ENCODE data around the gene CSRP1. TPM values are rescaled to one million over a fixed set of nuclear protein-coding genes. Genes with fewer than 3 reads are reported as not detected.

CSRP1 gene
- total and polyA plus RNA-seq, 9 of the 15 experiments (the other 6 are each of a cell fraction or from before 2014, with no cell fraction given), result 6.8 to 39.4 (median 23.7) TPM

DNA sequence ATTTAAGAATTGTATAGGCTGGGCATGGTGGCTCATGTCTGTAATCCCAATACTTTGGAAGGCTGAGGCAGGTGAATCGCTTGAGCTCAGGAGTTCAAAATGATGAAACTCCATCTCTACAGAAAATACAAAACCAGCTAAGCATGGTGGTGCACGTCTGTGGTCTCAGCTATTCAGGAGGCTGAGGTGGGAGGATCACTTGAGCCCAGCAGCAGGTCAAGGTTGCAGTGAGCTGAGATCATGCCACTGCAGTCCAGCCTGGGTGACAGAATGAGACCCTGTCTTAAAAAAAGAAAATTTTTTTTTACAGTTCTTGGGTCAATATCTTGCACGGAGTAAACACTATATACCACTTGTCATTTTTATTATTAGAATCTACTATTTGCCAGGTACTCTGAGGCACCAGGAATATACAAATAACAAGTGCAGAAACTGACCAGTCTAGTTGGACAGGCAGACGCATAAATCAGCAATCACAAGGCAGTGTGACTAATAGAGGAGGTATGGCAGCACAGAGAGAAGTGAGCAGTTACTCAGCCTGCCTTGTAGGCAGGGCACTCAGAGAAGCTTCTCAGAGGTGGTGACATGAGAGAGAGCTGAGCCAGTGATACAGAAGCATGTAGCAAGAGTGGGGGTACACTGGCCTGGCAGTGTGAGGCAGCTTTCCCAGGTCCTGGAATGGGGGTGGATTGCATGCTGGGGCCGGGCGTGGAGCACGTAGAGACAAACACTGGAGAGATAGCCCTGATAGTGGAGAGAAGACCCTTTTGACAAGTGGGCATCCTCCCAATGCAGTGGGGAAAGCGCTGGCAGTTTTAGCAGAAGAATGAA is 45.9 kb downstream of the CSRP1 start (continued):
- TF ChIP-seq JUN (IDR thresholded peaks at IDR 0.05; ENCODE audit: borderline replicate concordance, low read depth, low read length), result peak; percentile 78
- TF ChIP-seq JUN (CRISPR knock-in tag; IDR thresholded peaks at IDR 0.05; ENCODE audit: borderline replicate concordance), result no peak
- TF ChIP-seq ZNF584 (CRISPR knock-in tag; IDR thresholded peaks at IDR 0.05; ENCODE audit: low read depth), result peak; percentile 24; the same call in 1 of the 2 replicates
- TF ChIP-seq MYC (IDR thresholded peaks at IDR 0.05; ENCODE audit: low read depth, low read length), result no peak
- TF ChIP-seq MYC (CRISPR knock-in tag; IDR thresholded peaks at IDR 0.05; ENCODE audit: borderline replicate concordance, low read depth), result no peak
- TF ChIP-seq HNRNPL (IDR thresholded peaks at IDR 0.05; ENCODE audit: low read depth, low read length), result no peak
- TF ChIP-seq, protein P1, sequence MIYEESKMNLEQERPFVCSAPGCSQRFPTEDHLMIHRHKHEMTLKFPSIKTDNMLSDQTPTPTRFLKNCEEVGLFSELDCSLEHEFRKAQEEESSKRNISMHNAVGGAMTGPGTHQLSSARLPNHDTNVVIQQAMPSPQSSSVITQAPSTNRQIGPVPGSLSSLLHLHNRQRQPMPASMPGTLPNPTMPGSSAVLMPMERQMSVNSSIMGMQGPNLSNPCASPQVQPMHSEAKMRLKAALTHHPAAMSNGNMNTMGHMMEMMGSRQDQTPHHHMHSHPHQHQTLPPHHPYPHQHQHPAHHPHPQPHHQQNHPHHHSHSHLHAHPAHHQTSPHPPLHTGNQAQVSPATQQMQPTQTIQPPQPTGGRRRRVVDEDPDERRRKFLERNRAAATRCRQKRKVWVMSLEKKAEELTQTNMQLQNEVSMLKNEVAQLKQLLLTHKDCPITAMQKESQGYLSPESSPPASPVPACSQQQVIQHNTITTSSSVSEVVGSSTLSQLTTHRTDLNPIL (CRISPR knock-in tag; IDR thresholded peaks at IDR 0.05), result no peak
- no peak for TF ChIP-seq NFIX (CRISPR knock-in tag; IDR thresholded peaks at IDR 0.05; ENCODE audit: low read depth)
- TF ChIP-seq, protein P2, sequence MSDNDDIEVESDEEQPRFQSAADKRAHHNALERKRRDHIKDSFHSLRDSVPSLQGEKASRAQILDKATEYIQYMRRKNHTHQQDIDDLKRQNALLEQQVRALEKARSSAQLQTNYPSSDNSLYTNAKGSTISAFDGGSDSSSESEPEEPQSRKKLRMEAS (CRISPR knock-in tag; IDR thresholded peaks at IDR 0.05), result no peak
- no peak for TF ChIP-seq SIRT6 (IDR thresholded peaks at IDR 0.05; ENCODE audit: low read depth, low read length)
- TF ChIP-seq ZNF785 (CRISPR knock-in tag; IDR thresholded peaks at IDR 0.05), result no peak
- peak; percentile 96 for TF ChIP-seq MEIS2 (IDR thresholded peaks at IDR 0.05; ENCODE audit: partially characterized antibody)
- TF ChIP-seq, protein P3, sequence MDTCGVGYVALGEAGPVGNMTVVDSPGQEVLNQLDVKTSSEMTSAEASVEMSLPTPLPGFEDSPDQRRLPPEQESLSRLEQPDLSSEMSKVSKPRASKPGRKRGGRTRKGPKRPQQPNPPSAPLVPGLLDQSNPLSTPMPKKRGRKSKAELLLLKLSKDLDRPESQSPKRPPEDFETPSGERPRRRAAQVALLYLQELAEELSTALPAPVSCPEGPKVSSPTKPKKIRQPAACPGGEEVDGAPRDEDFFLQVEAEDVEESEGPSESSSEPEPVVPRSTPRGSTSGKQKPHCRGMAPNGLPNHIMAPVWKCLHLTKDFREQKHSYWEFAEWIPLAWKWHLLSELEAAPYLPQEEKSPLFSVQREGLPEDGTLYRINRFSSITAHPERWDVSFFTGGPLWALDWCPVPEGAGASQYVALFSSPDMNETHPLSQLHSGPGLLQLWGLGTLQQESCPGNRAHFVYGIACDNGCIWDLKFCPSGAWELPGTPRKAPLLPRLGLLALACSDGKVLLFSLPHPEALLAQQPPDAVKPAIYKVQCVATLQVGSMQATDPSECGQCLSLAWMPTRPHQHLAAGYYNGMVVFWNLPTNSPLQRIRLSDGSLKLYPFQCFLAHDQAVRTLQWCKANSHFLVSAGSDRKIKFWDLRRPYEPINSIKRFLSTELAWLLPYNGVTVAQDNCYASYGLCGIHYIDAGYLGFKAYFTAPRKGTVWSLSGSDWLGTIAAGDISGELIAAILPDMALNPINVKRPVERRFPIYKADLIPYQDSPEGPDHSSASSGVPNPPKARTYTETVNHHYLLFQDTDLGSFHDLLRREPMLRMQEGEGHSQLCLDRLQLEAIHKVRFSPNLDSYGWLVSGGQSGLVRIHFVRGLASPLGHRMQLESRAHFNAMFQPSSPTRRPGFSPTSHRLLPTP (IDR thresholded peaks at IDR 0.05; ENCODE audit: borderline replicate concordance, extremely low read depth, insufficient read length), result no peak
- no peak for TF ChIP-seq TAF7 (tag; IDR thresholded peaks at IDR 0.05)
- TF ChIP-seq TEAD4 (IDR thresholded peaks at IDR 0.05; ENCODE audit: low read length), result peak; percentile 36; the same call in 1 of the 2 replicates
- TF ChIP-seq TEAD4 (CRISPR knock-in tag; IDR thresholded peaks at IDR 0.05; ENCODE audit: borderline replicate concordance), result no peak
- TF ChIP-seq HNRNPH1 (optimal IDR thresholded peaks at IDR 0.05; ENCODE audit: low read depth, low read length), result no peak
- TF ChIP-seq, protein P4, sequence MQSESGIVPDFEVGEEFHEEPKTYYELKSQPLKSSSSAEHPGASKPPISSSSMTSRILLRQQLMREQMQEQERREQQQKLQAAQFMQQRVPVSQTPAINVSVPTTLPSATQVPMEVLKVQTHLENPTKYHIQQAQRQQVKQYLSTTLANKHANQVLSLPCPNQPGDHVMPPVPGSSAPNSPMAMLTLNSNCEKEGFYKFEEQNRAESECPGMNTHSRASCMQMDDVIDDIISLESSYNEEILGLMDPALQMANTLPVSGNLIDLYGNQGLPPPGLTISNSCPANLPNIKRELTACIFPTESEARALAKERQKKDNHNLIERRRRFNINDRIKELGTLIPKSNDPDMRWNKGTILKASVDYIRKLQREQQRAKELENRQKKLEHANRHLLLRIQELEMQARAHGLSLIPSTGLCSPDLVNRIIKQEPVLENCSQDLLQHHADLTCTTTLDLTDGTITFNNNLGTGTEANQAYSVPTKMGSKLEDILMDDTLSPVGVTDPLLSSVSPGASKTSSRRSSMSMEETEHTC (IDR thresholded peaks at IDR 0.05), result peak; percentile 76; the same call in 1 of the 2 replicates
- TF ChIP-seq KHSRP (IDR thresholded peaks at IDR 0.05), result no peak
- 0 out of 2 replicates have a peak, but pooled peaks have one; percentile 16 for TF ChIP-seq CEBPG (CRISPR knock-in tag; IDR thresholded peaks at IDR 0.05)
- no peak for TF ChIP-seq CEBPG (tag; conservative IDR thresholded peaks at IDR 0.05 in 1 of 2, IDR thresholded peaks at IDR 0.05 in 1 of 2)
